GM12878 (cell line): Measurements from ENCODE around the gene ZER1. TPM values are rescaled to one million over a fixed set of nuclear protein-coding genes. Genes with fewer than 3 reads are reported as not detected.

ENCODE experiments used
- CBFB ChIP-seq: IDR thresholded peaks from 2 replicates; pipeline ENCODE4 v1.6.1; 2016; ENCODE audit warnings: antibody characterized with exemption, low read depth
- CBX5 ChIP-seq: sonication (generic); IDR thresholded peaks from 2 replicates; pipeline ENCODE4 v1.6.1; 2016; ENCODE audit warnings: low read depth, moderate library complexity, mild to moderate bottlenecking, inconsistent platforms
- CREB1 ChIP-seq: IDR thresholded peaks from 2 replicates; pipeline ENCODE4 v1.6.1; 2012; ENCODE audit warnings: low read depth, mild to moderate bottlenecking, inconsistent platforms
- EGR1 ChIP-seq, 2 experiments: IDR thresholded peaks; 1 replicate in 1 of 2; 2 replicates in 1 of 2; pipeline ENCODE4 v1.6.1; 2011 to 2012; ENCODE audit warnings: low read depth in 2 of 2, low read length in 2 of 2, borderline replicate concordance in 1 of 2, mild to moderate bottlenecking in 1 of 2, moderate library complexity in 1 of 2
- MXI1 ChIP-seq: fragments of 150-350 bp; IDR thresholded peaks from 2 replicates; pipeline ENCODE4 v1.6.1; 2011; ENCODE audit warnings: low read depth, mild to moderate bottlenecking, inconsistent platforms, low read length, improper control_type of control experiment
- MYB ChIP-seq: fragments of 150-350 bp; IDR thresholded peaks from 2 replicates; pipeline ENCODE4 v1.6.1; 2014; ENCODE audit warnings: mild to moderate bottlenecking, low read depth, low read length, borderline replicate concordance
- NFYA ChIP-seq: IDR thresholded peaks from 2 replicates; pipeline ENCODE4 v1.6.1; 2011; ENCODE audit warnings: low read depth, mild to moderate bottlenecking, low read length, improper control_type of control experiment, borderline replicate concordance
- NR2F1 ChIP-seq: fragments of 450-650 bp; conservative IDR thresholded peaks from 2 replicates; pipeline ENCODE4 v1.6.1; 2017; ENCODE audit warnings: mild to moderate bottlenecking
- PAX5 ChIP-seq: IDR thresholded peaks from 2 replicates; pipeline ENCODE4 v1.6.1; 2011; ENCODE audit warnings: low read depth, low read length, borderline replicate concordance
- SIX5 ChIP-seq: IDR thresholded peaks from 2 replicates; pipeline ENCODE4 v1.6.1; 2011; ENCODE audit warnings: mild to moderate bottlenecking, low read depth, low read length, moderate library complexity; ENCODE audit not compliant: severe bottlenecking
- TCF12 ChIP-seq: IDR thresholded peaks from 2 replicates; pipeline ENCODE4 v1.6.1; 2011; ENCODE audit warnings: low read depth, mild to moderate bottlenecking, low read length
- YY1 ChIP-seq: IDR thresholded peaks from 2 replicates; pipeline ENCODE4 v1.6.1; 2011; ENCODE audit warnings: low read depth, mild to moderate bottlenecking, low read length
- ZSCAN29 ChIP-seq: fragments of 450-650 bp; IDR thresholded peaks from 2 replicates; pipeline ENCODE4 v1.6.1; 2017; ENCODE audit warnings: mild to moderate bottlenecking, moderate library complexity
- ZZZ3 ChIP-seq: IDR thresholded peaks from 2 replicates; pipeline ENCODE4 v1.6.1; 2011; ENCODE audit warnings: low read depth; ENCODE audit not compliant: control insufficient read depth, insufficient read length
- polyA plus RNA-seq, 11 experiments: library from polyadenylated mRNA; depleted of rRNA in 4 of 11; unstranded in 6 of 11; stranded (reverse) in 5 of 11; fragments of >200 nt; fragmentation: Nextera tagmentation in 4 of 11; fragmentation: Illumina TruSeq in 1 of 11; extraction: Ambion mirVana in 4 of 11; extraction: Trizol in 1 of 11; gene quantifications; 1 replicate in 1 of 11; 2 replicates in 10 of 11; pipeline versions ENCODE4 v1.2.1 to v1.2.3, GENCODE V29; 2011 to 2016; ENCODE audit warnings: inconsistent platforms in 2 of 11, missing spikeins in 2 of 11, low read depth in 1 of 11
- total RNA-seq, 4 experiments: library from RNA; depleted of rRNA in 3 of 4; stranded (reverse); fragments of >200 nt in 3 of 4; fragmentation: Illumina TruSeq in 1 of 4; extraction: Trizol in 1 of 4; gene quantifications; 2 replicates each; pipeline versions ENCODE4 v1.2.1 to v1.2.3, GENCODE V29; 2013 to 2021
- TF ChIP-seq, protein P1 (sequence below): IDR thresholded peaks from 2 replicates; pipeline ENCODE4 v1.6.1; 2011; ENCODE audit warnings: borderline replicate concordance, low read depth, mild to moderate bottlenecking, moderate library complexity, mixed read lengths, low read length; ENCODE audit not compliant: insufficient read depth; ENCODE audit errors: extremely low read length
- TF ChIP-seq, protein P2 (sequence below): fragments of 450-650 bp; IDR thresholded peaks from 2 replicates; pipeline ENCODE4 v1.6.1; 2017; ENCODE audit warnings: borderline replicate concordance
- TF ChIP-seq, protein P3 (sequence below): IDR thresholded peaks from 2 replicates; pipeline ENCODE4 v1.6.1; 2012; ENCODE audit warnings: improper control_type of control experiment, low read depth, low read length; ENCODE audit not compliant: insufficient replicate concordance
- TF ChIP-seq, protein P4 (sequence below): IDR thresholded peaks from 2 replicates; pipeline ENCODE4 v1.6.1; 2011; ENCODE audit warnings: borderline replicate concordance, low read depth, mild to moderate bottlenecking, moderate library complexity, low read length; ENCODE audit not compliant: insufficient read depth, poor library complexity, severe bottlenecking
- TF ChIP-seq, protein P5 (sequence below): fragments of 450-650 bp; IDR thresholded peaks from 2 replicates; pipeline ENCODE4 v1.6.1; 2018; ENCODE audit warnings: borderline replicate concordance, mild to moderate bottlenecking; ENCODE audit not compliant: partially characterized antibody

The ZER1 gene
- total and polyA plus RNA-seq, 10 of the 15 experiments (the other 5 are each of a cell fraction or from before 2014, with no cell fraction given): 0.32 to 16.9 (median 7.9) TPM

DNA sequence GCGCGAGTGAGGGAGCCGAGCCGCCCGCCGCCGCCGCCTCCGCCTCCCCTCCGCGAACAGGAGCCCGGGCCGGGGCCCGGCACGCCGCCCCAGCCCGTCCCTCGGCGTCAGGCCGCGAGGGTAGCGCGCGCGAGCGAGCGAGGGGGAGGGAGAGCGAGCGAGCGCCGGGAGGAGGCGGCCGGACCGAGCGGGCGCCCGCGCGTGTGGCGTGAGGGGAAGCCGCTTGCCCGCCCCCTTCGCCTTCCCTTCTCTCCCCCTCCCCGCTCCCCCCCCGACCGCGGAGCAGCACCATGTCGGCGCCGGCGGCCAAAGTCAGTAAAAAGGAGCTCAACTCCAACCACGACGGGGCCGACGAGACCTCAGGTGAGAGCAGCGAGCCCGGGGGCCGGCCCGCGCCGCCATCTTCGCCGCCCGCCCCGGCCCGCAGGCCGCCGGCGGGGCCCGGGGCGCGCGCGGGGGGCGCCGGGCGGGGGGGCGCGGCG, 82.4 kb downstream of the ZER1 start (continued):
- TF ChIP-seq, protein P1, sequence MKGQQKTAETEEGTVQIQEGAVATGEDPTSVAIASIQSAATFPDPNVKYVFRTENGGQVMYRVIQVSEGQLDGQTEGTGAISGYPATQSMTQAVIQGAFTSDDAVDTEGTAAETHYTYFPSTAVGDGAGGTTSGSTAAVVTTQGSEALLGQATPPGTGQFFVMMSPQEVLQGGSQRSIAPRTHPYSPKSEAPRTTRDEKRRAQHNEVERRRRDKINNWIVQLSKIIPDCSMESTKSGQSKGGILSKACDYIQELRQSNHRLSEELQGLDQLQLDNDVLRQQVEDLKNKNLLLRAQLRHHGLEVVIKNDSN: no peak
- TF ChIP-seq MYB (no peak), MXI1 (0 out of 2 replicates have a peak, but pooled peaks have one; percentile 4), NR2F1 (0 out of 2 replicates have a peak, but pooled peaks have one; percentile 16), CBX5 (no peak), SIX5 (no peak), NFYA (no peak), CBFB (no peak), YY1 (peak; percentile 61), PAX5 (no peak), CREB1 (no peak), ZSCAN29 (peak; percentile 59; the same call in 1 of the 2 replicates), EGR1 (IDR thresholded peaks at IDR 0.05; ENCODE audit: borderline replicate concordance in 1 of 2, low read depth in 2 of 2, low read length in 2 of 2) (no peak), TCF12 (no peak), ZZZ3 (no peak)
- TF ChIP-seq, protein P2, sequence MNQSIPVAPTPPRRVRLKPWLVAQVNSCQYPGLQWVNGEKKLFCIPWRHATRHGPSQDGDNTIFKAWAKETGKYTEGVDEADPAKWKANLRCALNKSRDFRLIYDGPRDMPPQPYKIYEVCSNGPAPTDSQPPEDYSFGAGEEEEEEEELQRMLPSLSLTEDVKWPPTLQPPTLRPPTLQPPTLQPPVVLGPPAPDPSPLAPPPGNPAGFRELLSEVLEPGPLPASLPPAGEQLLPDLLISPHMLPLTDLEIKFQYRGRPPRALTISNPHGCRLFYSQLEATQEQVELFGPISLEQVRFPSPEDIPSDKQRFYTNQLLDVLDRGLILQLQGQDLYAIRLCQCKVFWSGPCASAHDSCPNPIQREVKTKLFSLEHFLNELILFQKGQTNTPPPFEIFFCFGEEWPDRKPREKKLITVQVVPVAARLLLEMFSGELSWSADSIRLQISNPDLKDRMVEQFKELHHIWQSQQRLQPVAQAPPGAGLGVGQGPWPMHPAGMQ: no peak
- TF ChIP-seq, protein P3, sequence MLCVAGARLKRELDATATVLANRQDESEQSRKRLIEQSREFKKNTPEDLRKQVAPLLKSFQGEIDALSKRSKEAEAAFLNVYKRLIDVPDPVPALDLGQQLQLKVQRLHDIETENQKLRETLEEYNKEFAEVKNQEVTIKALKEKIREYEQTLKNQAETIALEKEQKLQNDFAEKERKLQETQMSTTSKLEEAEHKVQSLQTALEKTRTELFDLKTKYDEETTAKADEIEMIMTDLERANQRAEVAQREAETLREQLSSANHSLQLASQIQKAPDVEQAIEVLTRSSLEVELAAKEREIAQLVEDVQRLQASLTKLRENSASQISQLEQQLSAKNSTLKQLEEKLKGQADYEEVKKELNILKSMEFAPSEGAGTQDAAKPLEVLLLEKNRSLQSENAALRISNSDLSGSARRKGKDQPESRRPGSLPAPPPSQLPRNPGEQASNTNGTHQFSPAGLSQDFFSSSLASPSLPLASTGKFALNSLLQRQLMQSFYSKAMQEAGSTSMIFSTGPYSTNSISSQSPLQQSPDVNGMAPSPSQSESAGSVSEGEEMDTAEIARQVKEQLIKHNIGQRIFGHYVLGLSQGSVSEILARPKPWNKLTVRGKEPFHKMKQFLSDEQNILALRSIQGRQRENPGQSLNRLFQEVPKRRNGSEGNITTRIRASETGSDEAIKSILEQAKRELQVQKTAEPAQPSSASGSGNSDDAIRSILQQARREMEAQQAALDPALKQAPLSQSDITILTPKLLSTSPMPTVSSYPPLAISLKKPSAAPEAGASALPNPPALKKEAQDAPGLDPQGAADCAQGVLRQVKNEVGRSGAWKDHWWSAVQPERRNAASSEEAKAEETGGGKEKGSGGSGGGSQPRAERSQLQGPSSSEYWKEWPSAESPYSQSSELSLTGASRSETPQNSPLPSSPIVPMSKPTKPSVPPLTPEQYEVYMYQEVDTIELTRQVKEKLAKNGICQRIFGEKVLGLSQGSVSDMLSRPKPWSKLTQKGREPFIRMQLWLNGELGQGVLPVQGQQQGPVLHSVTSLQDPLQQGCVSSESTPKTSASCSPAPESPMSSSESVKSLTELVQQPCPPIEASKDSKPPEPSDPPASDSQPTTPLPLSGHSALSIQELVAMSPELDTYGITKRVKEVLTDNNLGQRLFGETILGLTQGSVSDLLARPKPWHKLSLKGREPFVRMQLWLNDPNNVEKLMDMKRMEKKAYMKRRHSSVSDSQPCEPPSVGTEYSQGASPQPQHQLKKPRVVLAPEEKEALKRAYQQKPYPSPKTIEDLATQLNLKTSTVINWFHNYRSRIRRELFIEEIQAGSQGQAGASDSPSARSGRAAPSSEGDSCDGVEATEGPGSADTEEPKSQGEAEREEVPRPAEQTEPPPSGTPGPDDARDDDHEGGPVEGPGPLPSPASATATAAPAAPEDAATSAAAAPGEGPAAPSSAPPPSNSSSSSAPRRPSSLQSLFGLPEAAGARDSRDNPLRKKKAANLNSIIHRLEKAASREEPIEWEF: no peak
- TF ChIP-seq, protein P4, sequence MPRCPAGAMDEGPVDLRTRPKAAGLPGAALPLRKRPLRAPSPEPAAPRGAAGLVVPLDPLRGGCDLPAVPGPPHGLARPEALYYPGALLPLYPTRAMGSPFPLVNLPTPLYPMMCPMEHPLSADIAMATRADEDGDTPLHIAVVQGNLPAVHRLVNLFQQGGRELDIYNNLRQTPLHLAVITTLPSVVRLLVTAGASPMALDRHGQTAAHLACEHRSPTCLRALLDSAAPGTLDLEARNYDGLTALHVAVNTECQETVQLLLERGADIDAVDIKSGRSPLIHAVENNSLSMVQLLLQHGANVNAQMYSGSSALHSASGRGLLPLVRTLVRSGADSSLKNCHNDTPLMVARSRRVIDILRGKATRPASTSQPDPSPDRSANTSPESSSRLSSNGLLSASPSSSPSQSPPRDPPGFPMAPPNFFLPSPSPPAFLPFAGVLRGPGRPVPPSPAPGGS: no peak
- TF ChIP-seq, protein P5, sequence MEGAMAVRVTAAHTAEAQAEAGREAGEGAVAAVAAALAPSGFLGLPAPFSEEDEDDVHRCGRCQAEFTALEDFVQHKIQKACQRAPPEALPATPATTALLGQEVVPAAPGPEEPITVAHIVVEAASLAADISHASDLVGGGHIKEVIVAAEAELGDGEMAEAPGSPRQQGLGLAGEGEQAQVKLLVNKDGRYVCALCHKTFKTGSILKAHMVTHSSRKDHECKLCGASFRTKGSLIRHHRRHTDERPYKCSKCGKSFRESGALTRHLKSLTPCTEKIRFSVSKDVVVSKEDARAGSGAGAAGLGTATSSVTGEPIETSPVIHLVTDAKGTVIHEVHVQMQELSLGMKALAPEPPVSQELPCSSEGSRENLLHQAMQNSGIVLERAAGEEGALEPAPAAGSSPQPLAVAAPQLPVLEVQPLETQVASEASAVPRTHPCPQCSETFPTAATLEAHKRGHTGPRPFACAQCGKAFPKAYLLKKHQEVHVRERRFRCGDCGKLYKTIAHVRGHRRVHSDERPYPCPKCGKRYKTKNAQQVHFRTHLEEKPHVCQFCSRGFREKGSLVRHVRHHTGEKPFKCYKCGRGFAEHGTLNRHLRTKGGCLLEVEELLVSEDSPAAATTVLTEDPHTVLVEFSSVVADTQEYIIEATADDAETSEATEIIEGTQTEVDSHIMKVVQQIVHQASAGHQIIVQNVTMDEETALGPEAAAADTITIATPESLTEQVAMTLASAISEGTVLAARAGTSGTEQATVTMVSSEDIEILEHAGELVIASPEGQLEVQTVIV: no peak
